GM19043 (cell line): ENCODE measurements around the gene CCDC73.
A peak's percentile ranks its signal among the peaks of the same experiment; 100 is the strongest.
"Not testable (repeated sequence)": the region's sequence is repeated elsewhere in the genome, so short reads cannot be mapped to it uniquely, and the experiment has no call there.

Source experiments
- ATAC-seq: cut with Tn5 transposase; IDR thresholded peaks from one replicate; pipeline ENCODE4 v1.9.1; 2021; ENCODE audit warnings: low read depth; ENCODE audit not compliant: unreplicated experiment

Gene CCDC73

GRCh38 chr11:32602657-32603415, 191.6 kb downstream of the CCDC73 start:
- ATAC-seq = no peak

GRCh38 chr11:32597921-32598320, 196.5 kb downstream of the CCDC73 start:
- ATAC-seq = no peak

- ATAC-seq = not testable (repeated sequence)
Measured at GRCh38 chr11:32596114-32596513, 198.3 kb downstream of the CCDC73 start.

- no peak for ATAC-seq
Measured at GRCh38 chr11:32594272-32594671, 200.2 kb downstream of the CCDC73 start.

GRCh38 chr11:32586576-32587190, 207.8 kb downstream of the CCDC73 start:
- ATAC-seq = no peak

- ATAC-seq = no peak
Measured at GRCh38 chr11:32584921-32585320, 209.5 kb downstream of the CCDC73 start.

- peak; percentile 99 for ATAC-seq
Measured at GRCh38 chr11:32583459-32584271, 210.8 kb downstream of the CCDC73 start, which contains the start of gene EIF3M. TSS of gene EIF3M (plus strand) at chr11:32583831. CDS start at chr11:32583888, 57 bp downstream.

GRCh38 chr11:32581556-32581955, 212.9 kb downstream of the CCDC73 start:
- no peak for ATAC-seq

- ATAC-seq = no peak
Measured at GRCh38 chr11:32580967-32581366, 213.5 kb downstream of the CCDC73 start.

- no peak for ATAC-seq
Measured at GRCh38 chr11:32576456-32576855, 218.0 kb downstream of the CCDC73 start.

- no peak for ATAC-seq
Measured at GRCh38 chr11:32575070-32575469, 219.4 kb downstream of the CCDC73 start.

- no peak for ATAC-seq
Measured at GRCh38 chr11:32574421-32574820, 220.0 kb downstream of the CCDC73 start.

- no peak for ATAC-seq
Measured at GRCh38 chr11:32573228-32573627, 221.2 kb downstream of the CCDC73 start.

- no peak for ATAC-seq
Measured at GRCh38 chr11:32571039-32571438, 223.4 kb downstream of the CCDC73 start.

- no peak for ATAC-seq
Measured at GRCh38 chr11:32569313-32569881, 225.1 kb downstream of the CCDC73 start.

- no peak for ATAC-seq
Measured at GRCh38 chr11:32567154-32567553, 227.3 kb downstream of the CCDC73 start.

GRCh38 chr11:32566517-32566916, 227.9 kb downstream of the CCDC73 start:
- ATAC-seq = no peak

GRCh38 chr11:32563600-32563959, 230.9 kb downstream of the CCDC73 start:
- no peak for ATAC-seq

GRCh38 chr11:32562839-32563599, 231.4 kb downstream of the CCDC73 start:
- ATAC-seq = no peak

GRCh38 chr11:32561835-32562234, 232.6 kb downstream of the CCDC73 start:
- no peak for ATAC-seq
